Trophoblast cell (in vitro differentiated cells and primary cell): Measurements from ENCODE around the gene PCSK5.

Experiments
- DNase-seq, 2 donors: peaks; one replicate each; pipeline ENCODE4 v3.0.0-alpha.2; 2016
- H2AFZ ChIP-seq: 2 replicates; pipeline ENCODE4 v1.6.1; 2013; ENCODE audit warnings: low read length, moderate library complexity, mild to moderate bottlenecking; ENCODE audit not compliant: insufficient read depth, poor library complexity
- H2AK5ac ChIP-seq: 2 replicates; pipeline ENCODE4 v1.6.1; 2013; ENCODE audit warnings: mild to moderate bottlenecking, low read length
- H2BK120ac ChIP-seq: 2 replicates; pipeline ENCODE4 v1.6.1; 2013; ENCODE audit warnings: low read length, mild to moderate bottlenecking, moderate library complexity; ENCODE audit not compliant: insufficient read depth, poor library complexity
- H2BK12ac ChIP-seq: 2 replicates; pipeline ENCODE4 v1.6.1; 2013; ENCODE audit warnings: mild to moderate bottlenecking, low read length, moderate library complexity
- H2BK5ac ChIP-seq: 2 replicates; pipeline ENCODE4 v1.6.1; 2013; ENCODE audit warnings: low read length, low read depth, moderate library complexity, mild to moderate bottlenecking; ENCODE audit not compliant: poor library complexity
- H3K14ac ChIP-seq: 2 replicates; pipeline ENCODE4 v1.6.1; 2013; ENCODE audit warnings: mild to moderate bottlenecking, low read length
- H3K18ac ChIP-seq: 2 replicates; pipeline ENCODE4 v1.6.1; 2013; ENCODE audit warnings: mild to moderate bottlenecking, low read length
- H3K23ac ChIP-seq: 2 replicates; pipeline ENCODE4 v1.6.1; 2013; ENCODE audit warnings: low read length
- H3K27ac ChIP-seq: 2 replicates; pipeline ENCODE4 v1.5.1; 2013; ENCODE audit warnings: low read depth, mild to moderate bottlenecking, inconsistent platforms, low read length, moderate library complexity
- H3K27me3 ChIP-seq: 2 replicates; pipeline ENCODE4 v1.6.1; 2013; ENCODE audit warnings: inconsistent platforms, mild to moderate bottlenecking, low read length, moderate library complexity; ENCODE audit not compliant: insufficient read depth
- H3K36me3 ChIP-seq, 2 experiments: 1 replicate in 1 of 2; 2 replicates in 1 of 2; pipeline ENCODE4 v1.6.1; 2013; ENCODE audit warnings: low read length in 2 of 2, mild to moderate bottlenecking in 2 of 2, moderate library complexity in 1 of 2; ENCODE audit not compliant: insufficient read depth in 2 of 2, control insufficient read depth in 1 of 2
- H3K4ac ChIP-seq: 2 replicates; pipeline ENCODE4 v1.6.1; 2013; ENCODE audit warnings: low read depth, mild to moderate bottlenecking, low read length, moderate library complexity
- H3K4me1 ChIP-seq, 2 experiments: 1 replicate in 1 of 2; 2 replicates in 1 of 2; pipeline ENCODE4 v1.6.1; 2013; ENCODE audit warnings: low read length in 2 of 2, mild to moderate bottlenecking in 2 of 2, moderate library complexity in 1 of 2; ENCODE audit not compliant: insufficient read depth in 2 of 2, control insufficient read depth in 1 of 2
- H3K4me2 ChIP-seq: 2 replicates; pipeline ENCODE4 v1.6.1; 2013; ENCODE audit warnings: inconsistent platforms, mild to moderate bottlenecking, low read length, moderate library complexity
- H3K4me3 ChIP-seq: 2 replicates; pipeline ENCODE4 v1.5.1; 2013; ENCODE audit warnings: mild to moderate bottlenecking, low read depth, low read length, inconsistent platforms
- H3K79me1 ChIP-seq: one replicate; pipeline ENCODE4 v1.6.1; 2013; ENCODE audit warnings: low read length
- H3K79me2 ChIP-seq: 2 replicates; pipeline ENCODE4 v1.6.1; 2013; ENCODE audit warnings: low read length, mild to moderate bottlenecking; ENCODE audit not compliant: control insufficient read depth, insufficient read depth, poor library complexity
- H3K9ac ChIP-seq: 2 replicates; pipeline ENCODE4 v1.6.1; 2013; ENCODE audit warnings: mild to moderate bottlenecking, low read length
- H3K9me3 ChIP-seq: 2 replicates; pipeline ENCODE4 v1.6.1; 2013; ENCODE audit warnings: low read depth, mild to moderate bottlenecking, control low read depth, inconsistent platforms, low read length; ENCODE audit not compliant: insufficient read depth
- H4K12ac ChIP-seq: 2 replicates; pipeline ENCODE4 v1.6.1; 2013; ENCODE audit warnings: low read depth, mild to moderate bottlenecking, low read length, moderate library complexity
- H4K8ac ChIP-seq: 2 replicates; pipeline ENCODE4 v1.6.1; 2013; ENCODE audit warnings: low read depth, mild to moderate bottlenecking, low read length, moderate library complexity
- H4K91ac ChIP-seq: one replicate; pipeline ENCODE4 v1.6.1; 2013; ENCODE audit warnings: low read depth, mild to moderate bottlenecking, low read length, moderate library complexity
- WGBS: extraction: QIAGEN DNeasy Blood & Tissue Kit; methylation state at CpG from one replicate; pipeline ENCODE4 v1.1.7; 2013; ENCODE audit warnings: missing lambda C conversion rate; ENCODE audit not compliant: insufficient read length, insufficient coverage; ENCODE audit errors: extremely low coverage; 5-methylcytosine and 5-hydroxymethylcytosine counted together

PCSK5 gene

DNA sequence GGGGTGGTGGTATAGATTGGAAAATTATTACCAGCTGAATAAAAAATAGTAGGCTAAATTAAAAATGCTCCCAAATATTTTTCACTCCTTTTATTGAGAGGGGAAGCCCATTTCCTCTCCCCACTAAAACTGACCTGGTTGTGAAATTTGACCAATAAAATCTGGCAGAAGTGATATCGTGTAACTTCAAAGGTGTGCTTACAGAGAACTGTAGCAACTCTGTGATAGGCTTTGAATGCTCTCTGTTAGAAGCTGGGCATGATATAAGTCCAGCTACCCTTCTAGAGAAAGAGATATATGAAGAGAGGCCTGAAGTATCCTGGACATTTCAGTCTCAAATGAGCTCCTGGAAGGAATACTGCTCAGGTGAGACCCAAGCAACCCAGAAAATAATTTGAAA lies 513.9 kb downstream of the PCSK5 start:
- H3K4me1 ChIP-seq = peaks cover 2 to 9% of the 10 kb centered on the region in 2 experiments
- no peaks in the 10 kb centered on the region for H3K36me3 ChIP-seq
- H2BK12ac ChIP-seq = no peak overlapping the region
- H3K9me3 ChIP-seq = no peaks in the 10 kb centered on the region
- no CpG with 5 or more reads among the region's 1 CpG for WGBS
- H3K4me2 ChIP-seq = no peak overlapping the region
- no peak overlapping the region for H3K14ac ChIP-seq
- no peaks in the 10 kb centered on the region for H3K79me2 ChIP-seq
- no peak overlapping the region for H3K18ac ChIP-seq
- no peak overlapping the region for H2BK5ac ChIP-seq
- DNase-seq = no peak
- H3K4me3 ChIP-seq = no peak overlapping the region
- H3K4ac ChIP-seq = no peak overlapping the region
- H4K12ac ChIP-seq = no peak overlapping the region
- H4K91ac ChIP-seq = no peak overlapping the region
- no peak overlapping the region for H4K8ac ChIP-seq
- no peak overlapping the region for H2AK5ac ChIP-seq
- H3K9ac ChIP-seq = no peak overlapping the region
- no peak overlapping the region for H2BK120ac ChIP-seq
- H3K79me1 ChIP-seq = peaks cover 2% of the 10 kb centered on the region
- no peak overlapping the region for H2AFZ ChIP-seq
- no peak overlapping the region for H3K27ac ChIP-seq
- no peaks in the 10 kb centered on the region for H3K27me3 ChIP-seq
- no peak overlapping the region for H3K23ac ChIP-seq

DNA sequence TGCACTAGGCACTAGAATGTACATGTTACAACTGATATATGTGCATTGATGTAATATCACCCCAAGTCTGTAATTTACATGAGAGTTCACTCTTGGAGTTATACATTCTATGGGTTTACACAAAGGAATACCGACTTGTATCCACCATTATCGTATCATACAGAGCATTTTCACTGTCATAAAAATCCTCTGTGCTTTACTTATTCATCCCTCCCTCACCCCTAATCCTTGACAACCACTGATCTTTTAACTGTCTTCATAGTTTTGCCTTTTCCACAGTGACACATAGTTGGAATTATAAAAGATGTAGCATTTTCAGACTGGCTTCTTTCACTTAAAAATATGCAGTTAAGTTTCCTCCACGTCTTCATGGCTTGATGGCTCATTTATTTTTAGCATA lies 514.9 kb downstream of the PCSK5 start:
- Histone ChIP-seq H2BK5ac (no peak overlapping the region), H3K9ac (no peak overlapping the region), H3K79me2 (no peaks in the 10 kb centered on the region), H3K4ac (no peak overlapping the region), H3K23ac (no peak overlapping the region), H4K8ac (no peak overlapping the region), H3K27me3 (no peaks in the 10 kb centered on the region), H2AK5ac (no peak overlapping the region), H4K12ac (no peak overlapping the region), H3K9me3 (no peaks in the 10 kb centered on the region), H3K36me3 (no peaks in the 10 kb centered on the region), H3K4me1 (peaks cover 0 to 7% of the 10 kb centered on the region in 2 experiments), H3K27ac (no peak overlapping the region), H4K91ac (no peak overlapping the region), H3K4me2 (no peak overlapping the region), H3K18ac (no peak overlapping the region), H2AFZ (no peak overlapping the region), H3K14ac (no peak overlapping the region), H2BK120ac (no peak overlapping the region), H3K4me3 (no peak overlapping the region), H2BK12ac (no peak overlapping the region), H3K79me1 (peaks cover 2% of the 10 kb centered on the region)
- DNase-seq = no peak
- WGBS = no CpG with 5 or more reads among the region's 3 CpGs

DNA sequence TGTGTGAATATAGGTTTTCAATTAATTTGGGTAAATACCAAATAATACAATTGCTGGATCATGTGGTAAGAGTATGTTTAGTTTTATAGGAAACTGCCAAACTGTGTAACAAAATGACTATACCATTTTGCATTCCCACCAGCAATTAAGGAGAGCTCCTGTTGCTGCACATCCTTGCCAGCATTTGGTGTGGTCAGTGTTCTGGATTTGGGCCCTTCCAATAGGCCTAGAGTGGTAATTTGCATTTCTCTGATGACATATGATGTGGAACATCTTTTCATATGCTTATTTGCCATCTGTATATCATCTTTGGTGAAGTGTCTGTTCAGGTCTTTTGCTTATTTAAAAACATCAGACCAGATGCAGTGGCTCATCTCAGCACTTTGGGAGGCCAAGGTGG lies 515.4 kb downstream of the PCSK5 start:
- Histone ChIP-seq H3K23ac (no peak overlapping the region), H2BK12ac (no peak overlapping the region), H3K27ac (no peak overlapping the region), H3K4me2 (no peak overlapping the region), H3K79me1 (peaks cover 2% of the 10 kb centered on the region), H3K9me3 (no peaks in the 10 kb centered on the region), H4K12ac (no peak overlapping the region), H3K36me3 (no peaks in the 10 kb centered on the region), H4K91ac (no peak overlapping the region), H3K4ac (no peak overlapping the region), H4K8ac (no peak overlapping the region), H3K79me2 (no peaks in the 10 kb centered on the region), H3K14ac (no peak overlapping the region), H3K27me3 (no peaks in the 10 kb centered on the region), H3K4me3 (no peak overlapping the region), H2AK5ac (no peak overlapping the region), H3K9ac (no peak overlapping the region), H2BK5ac (no peak overlapping the region), H3K18ac (no peak overlapping the region), H3K4me1 (peaks cover 0 to 5% of the 10 kb centered on the region in 2 experiments), H2BK120ac (no peak overlapping the region), H2AFZ (no peak overlapping the region)
- DNase-seq = no peak
